H9 (cell line): Measurements from ENCODE around the gene MICAL2. TPM values are rescaled to one million over a fixed set of nuclear protein-coding genes. Genes with fewer than 3 reads are reported as not detected.

ENCODE experiments used
- DNase-seq: peaks from one replicate; pipeline ENCODE4 v3.0.0-alpha.2; 2017
- H2AFZ ChIP-seq: one replicate; pipeline ENCODE4 v1.6.1; 2013; ENCODE audit warnings: mild to moderate bottlenecking, low read length, control low read depth, moderate library complexity
- H2AK5ac ChIP-seq: 2 replicates; pipeline ENCODE4 v1.6.1; 2013; ENCODE audit warnings: low read length, control low read depth, mixed read lengths; ENCODE audit not compliant: insufficient read length
- H2BK120ac ChIP-seq: one replicate; pipeline ENCODE4 v1.6.1; 2013; ENCODE audit warnings: low read depth, mild to moderate bottlenecking, low read length, control low read depth, inconsistent platforms; ENCODE audit not compliant: poor library complexity, severe bottlenecking
- H2BK12ac ChIP-seq: 2 replicates; pipeline ENCODE4 v1.6.1; 2013; ENCODE audit warnings: low read length, control low read depth, mixed read lengths, low read depth; ENCODE audit not compliant: insufficient read length
- H2BK15ac ChIP-seq: 2 replicates; pipeline ENCODE4 v1.6.1; 2013; ENCODE audit warnings: low read depth, low read length, control low read depth
- H2BK20ac ChIP-seq: one replicate; pipeline ENCODE4 v1.6.1; 2013; ENCODE audit warnings: low read depth, mild to moderate bottlenecking, low read length, control low read depth, inconsistent platforms; ENCODE audit not compliant: poor library complexity, severe bottlenecking
- H2BK5ac ChIP-seq: 2 replicates; pipeline ENCODE4 v1.6.1; 2013; ENCODE audit warnings: low read length, control low read depth, mixed read lengths; ENCODE audit not compliant: insufficient read length
- H3K14ac ChIP-seq: 2 replicates; pipeline ENCODE4 v1.6.1; 2013; ENCODE audit warnings: low read length, control low read depth; ENCODE audit not compliant: insufficient read depth
- H3K18ac ChIP-seq: 2 replicates; pipeline ENCODE4 v1.6.1; 2013; ENCODE audit warnings: low read depth, mild to moderate bottlenecking, mixed read lengths, low read length, control low read depth; ENCODE audit not compliant: insufficient read length
- H3K23ac ChIP-seq: 2 replicates; pipeline ENCODE4 v1.6.1; 2013; ENCODE audit warnings: low read length, control low read depth, mixed read lengths, low read depth; ENCODE audit not compliant: insufficient read length
- H3K23me2 ChIP-seq: 2 replicates; pipeline ENCODE4 v1.6.1; 2013; ENCODE audit warnings: low read depth, mild to moderate bottlenecking, mixed read lengths, low read length, control low read depth; ENCODE audit not compliant: insufficient read length, poor library complexity, severe bottlenecking
- H3K27ac ChIP-seq: 2 replicates; pipeline ENCODE4 v1.5.1; 2013; ENCODE audit warnings: low read length, control low read depth, mixed read lengths, low read depth; ENCODE audit not compliant: insufficient read length
- H3K27me3 ChIP-seq: 2 replicates; pipeline ENCODE4 v1.6.1; 2013; ENCODE audit warnings: low read length, control low read depth, inconsistent platforms; ENCODE audit not compliant: insufficient read depth
- H3K4ac ChIP-seq: 2 replicates; pipeline ENCODE4 v1.6.1; 2013; ENCODE audit warnings: low read depth, mild to moderate bottlenecking, control low read depth, inconsistent platforms, low read length, moderate library complexity
- H3K4me1 ChIP-seq: 2 replicates; pipeline ENCODE4 v1.6.1; 2013; ENCODE audit warnings: low read length, control low read depth, inconsistent platforms; ENCODE audit not compliant: insufficient read depth
- H3K4me2 ChIP-seq: 2 replicates; pipeline ENCODE4 v1.6.1; 2013; ENCODE audit warnings: low read length, control low read depth, mixed read lengths; ENCODE audit not compliant: insufficient read length, insufficient read depth
- H3K56ac ChIP-seq: 2 replicates; pipeline ENCODE4 v1.6.1; 2013; ENCODE audit warnings: low read depth, mild to moderate bottlenecking, mixed read lengths, low read length, control low read depth; ENCODE audit not compliant: insufficient read length
- H3K79me1 ChIP-seq: 2 replicates; pipeline ENCODE4 v1.6.1; 2013; ENCODE audit warnings: low read depth, mild to moderate bottlenecking, moderate library complexity, low read length, control low read depth, inconsistent platforms; ENCODE audit not compliant: insufficient read depth, poor library complexity, severe bottlenecking
- H3K79me2 ChIP-seq: 2 replicates; pipeline ENCODE4 v1.6.1; 2013; ENCODE audit warnings: low read length, control low read depth, inconsistent platforms; ENCODE audit not compliant: insufficient read depth
- H3K9ac ChIP-seq: 2 replicates; pipeline ENCODE4 v1.6.1; 2013; ENCODE audit warnings: low read length, control low read depth, mixed read lengths; ENCODE audit not compliant: insufficient read length; ENCODE audit errors: extremely low read depth
- H3K9me3 ChIP-seq: one replicate; pipeline ENCODE4 v1.6.1; 2013; ENCODE audit warnings: low read depth, low read length, inconsistent platforms; ENCODE audit not compliant: control insufficient read depth
- H3T11ph ChIP-seq: one replicate; pipeline ENCODE4 v1.6.1; 2013; ENCODE audit warnings: mild to moderate bottlenecking, low read length, control low read depth, inconsistent platforms
- H4K20me1 ChIP-seq: one replicate; pipeline ENCODE4 v1.6.1; 2013; ENCODE audit not compliant: control insufficient read depth, insufficient read length, insufficient read depth
- H4K5ac ChIP-seq: 2 replicates; pipeline ENCODE4 v1.6.1; 2013; ENCODE audit warnings: low read depth, mild to moderate bottlenecking, mixed read lengths, low read length, control low read depth; ENCODE audit not compliant: insufficient read length
- H4K8ac ChIP-seq: replicated peaks from 2 replicates; pipeline ENCODE4 v1.6.1; 2013; ENCODE audit warnings: low read length, control low read depth, mixed read lengths, low read depth; ENCODE audit not compliant: insufficient read length
- H4K91ac ChIP-seq: 2 replicates; pipeline ENCODE4 v1.6.1; 2013; ENCODE audit warnings: low read depth, mild to moderate bottlenecking, moderate library complexity, mixed read lengths, low read length, control low read depth; ENCODE audit not compliant: insufficient read length
- H3K27ac Mint-ChIP-seq, 3 experiments: 2 replicates in 2 of 3; 3 replicates in 1 of 3; pipeline ENCODE4 v1.8.0; 2020 to 2021; ENCODE audit warnings: mixed read lengths in 3 of 3, mild to moderate bottlenecking in 1 of 3, moderate library complexity in 1 of 3
- H3K27me3 Mint-ChIP-seq: 2 replicates; pipeline ENCODE4 v1.8.0; 2021; ENCODE audit warnings: low read depth, mild to moderate bottlenecking, moderate library complexity, mixed read lengths
- H3K36me3 Mint-ChIP-seq, 3 experiments: 2 replicates in 2 of 3; 3 replicates in 1 of 3; pipeline ENCODE4 v1.8.0; 2020 to 2021; ENCODE audit warnings: low read depth in 3 of 3, mixed read lengths in 3 of 3; ENCODE audit not compliant: insufficient read depth in 1 of 3
- H3K4me1 Mint-ChIP-seq, 2 experiments: 2 replicates each; pipeline ENCODE4 v1.8.0; 2020; ENCODE audit warnings: mixed read lengths in 2 of 2
- H3K4me3 Mint-ChIP-seq, 2 experiments: 2 replicates in 1 of 2; 3 replicates in 1 of 2; pipeline ENCODE4 v1.8.0; 2020 to 2021; ENCODE audit warnings: mild to moderate bottlenecking in 2 of 2, mixed read lengths in 2 of 2, moderate library complexity in 1 of 2
- H3K9me3 Mint-ChIP-seq, 2 experiments: 2 replicates in 1 of 2; 3 replicates in 1 of 2; pipeline ENCODE4 v1.8.0; 2020; ENCODE audit warnings: mild to moderate bottlenecking in 2 of 2, mixed read lengths in 2 of 2, moderate library complexity in 1 of 2
- CTCF ChIP-seq: fragments of 200-600 bp; sonication (generic); conservative IDR thresholded peaks from 3 replicates; pipeline ENCODE4 v1.8.0; 2021; ENCODE audit warnings: antibody characterized with exemption, mild to moderate bottlenecking
- WGBS: extraction: QIAGEN DNeasy Blood & Tissue Kit; methylation state at CpG from one replicate; pipeline ENCODE4 v1.1.7; 2013; ENCODE audit warnings: missing lambda C conversion rate, low lambda C conversion rate, mixed read lengths; ENCODE audit not compliant: insufficient read length; ENCODE audit errors: extremely low coverage; 5-methylcytosine and 5-hydroxymethylcytosine counted together
- total RNA-seq: library from RNA; stranded (reverse); gene quantifications from 2 replicates; pipeline ENCODE4 v1.2.1, GENCODE V29; 2021

The MICAL2 gene
- total RNA-seq, 1 experiment from 2014 or later = 4.7 TPM

- H3K23ac ChIP-seq = no peak overlapping the region
- no peak overlapping the region for H3K4ac ChIP-seq
- H4K20me1 ChIP-seq = no peaks in the 10 kb centered on the region
- H3T11ph ChIP-seq = no peak overlapping the region
- Mint-ChIP-seq H3K27ac (no peak overlapping the region), H3K4me3 (peak overlapping the region in 1 of 2 experiments; percentile 17; a peak in 1 of 5 replicates), H3K36me3 (no peaks in the 10 kb centered on the region), H3K4me1 (peaks cover 8 to 9% of the 10 kb centered on the region in 2 experiments; a peak in 3 of 4 replicates), H3K27me3 (peaks cover 5% of the 10 kb centered on the region; the same call in 1 of the 2 replicates), H3K9me3 (no peaks in the 10 kb centered on the region)
- H3K27ac ChIP-seq = no peak overlapping the region
- no peak overlapping the region for H2BK20ac ChIP-seq
- H3K4me1 ChIP-seq = no peaks in the 10 kb centered on the region
- H2AK5ac ChIP-seq = no peak overlapping the region
- no peak overlapping the region for H3K4me2 ChIP-seq
- no peak overlapping the region for H3K56ac ChIP-seq
- H3K9ac ChIP-seq = no peak overlapping the region
- H2BK5ac ChIP-seq = no peak overlapping the region
- H2AFZ ChIP-seq = no peak overlapping the region
- no peak overlapping the region for H2BK120ac ChIP-seq
- H3K18ac ChIP-seq = no peak overlapping the region
- DNase-seq = no peak
- no peaks in the 10 kb centered on the region for H3K9me3 ChIP-seq
- no peak for TF ChIP-seq CTCF
- no peak overlapping the region for H4K91ac ChIP-seq
- H3K27me3 ChIP-seq = no peaks in the 10 kb centered on the region
- H3K23me2 ChIP-seq = no peaks in the 10 kb centered on the region
- H3K79me2 ChIP-seq = no peaks in the 10 kb centered on the region
- WGBS = no CpG with 5 or more reads among the region's 11 CpGs
- no peak overlapping the region for H2BK15ac ChIP-seq
- H2BK12ac ChIP-seq = no peak overlapping the region
- no peaks in the 10 kb centered on the region for H3K79me1 ChIP-seq
- H4K5ac ChIP-seq = no peak overlapping the region
- peak overlapping the region; percentile 48; the same call in 1 of the 2 replicates for H3K14ac ChIP-seq
- no peak overlapping the region for H4K8ac ChIP-seq
Measured at GRCh38 chr11:12085371-12086251, 24.8 kb upstream of the MICAL2 start.
